MM.1S (cell line): ENCODE data around the gene ANKRD44.

Source experiments
- DNase-seq: peaks from one replicate; pipeline ENCODE4 v3.0.0-alpha.2; 2015
- H2AFZ ChIP-seq: fragments of 300-600 bp; sonication (generic); 2 replicates; pipeline ENCODE4 v1.6.0; 2016; ENCODE audit warnings: antibody characterized with exemption, low read length
- H3F3A ChIP-seq: fragments of 300-600 bp; sonication (generic); 2 replicates; pipeline ENCODE4 v1.6.1; 2016; ENCODE audit warnings: mild to moderate bottlenecking, antibody characterized with exemption, low read length, moderate library complexity, mixed read lengths; ENCODE audit not compliant: insufficient read depth
- H3K27ac ChIP-seq: fragments of 300-600 bp; sonication (generic); 2 replicates; pipeline ENCODE4 v1.5.1; 2016; ENCODE audit warnings: mild to moderate bottlenecking, low read length
- H3K27me3 ChIP-seq: fragments of 300-600 bp; sonication (generic); replicated peaks from 2 replicates; pipeline ENCODE4 v1.6.0; 2016; ENCODE audit warnings: low read length; ENCODE audit not compliant: insufficient read depth
- H3K36me3 ChIP-seq: fragments of 300-600 bp; sonication (generic); replicated peaks from 2 replicates; pipeline ENCODE4 v1.6.1; 2016; ENCODE audit warnings: mild to moderate bottlenecking, low read length, mixed read lengths; ENCODE audit not compliant: insufficient read depth
- H3K4me1 ChIP-seq: fragments of 300-600 bp; sonication (generic); 2 replicates; pipeline ENCODE4 v1.6.1; 2016; ENCODE audit warnings: low read length, mixed read lengths
- H3K4me2 ChIP-seq: fragments of 300-600 bp; sonication (generic); 2 replicates; pipeline ENCODE4 v1.6.0; 2016; ENCODE audit warnings: low read depth, low read length
- H3K4me3 ChIP-seq: fragments of 300-600 bp; sonication (generic); 2 replicates; pipeline ENCODE4 v1.5.1; 2016; ENCODE audit warnings: low read length, mixed read lengths
- H3K79me2 ChIP-seq: fragments of 300-600 bp; sonication (generic); 2 replicates; pipeline ENCODE4 v1.6.1; 2016; ENCODE audit warnings: mixed run types, low read length, mixed read lengths
- H3K9ac ChIP-seq: fragments of 300-600 bp; sonication (generic); 2 replicates; pipeline ENCODE4 v1.6.1; 2016; ENCODE audit warnings: low read length, mixed read lengths
- H3K9me2 ChIP-seq: fragments of 300-600 bp; sonication (generic); replicated peaks from 2 replicates; pipeline ENCODE4 v1.6.1; 2016; ENCODE audit warnings: mild to moderate bottlenecking, low read length, mixed read lengths; ENCODE audit not compliant: insufficient read depth
- H3K9me3 ChIP-seq: fragments of 300-600 bp; sonication (generic); replicated peaks from 2 replicates; pipeline ENCODE4 v1.6.1; 2016; ENCODE audit warnings: mild to moderate bottlenecking, low read length, mixed read lengths; ENCODE audit not compliant: insufficient read depth
- H4K20me1 ChIP-seq: fragments of 300-600 bp; sonication (generic); 2 replicates; pipeline ENCODE4 v1.6.1; 2016; ENCODE audit warnings: mild to moderate bottlenecking, low read length, moderate library complexity, mixed read lengths; ENCODE audit not compliant: insufficient read depth
- EZH2 ChIP-seq: fragments of 300-600 bp; sonication (generic); optimal IDR thresholded peaks from 2 replicates; pipeline ENCODE3; 2017; ENCODE audit warnings: low read depth, mild to moderate bottlenecking, antibody characterized with exemption, low read length, mixed read lengths
- EZH2phosphoT487 ChIP-seq: fragments of 300-600 bp; sonication (generic); IDR thresholded peaks from 2 replicates; pipeline ENCODE4 v1.6.1; 2018; ENCODE audit warnings: antibody characterized with exemption, low read length
- TF ChIP-seq, protein P1 (sequence below): fragments of 300-600 bp; sonication (generic); IDR thresholded peaks from 2 replicates; pipeline ENCODE4 v1.5.1; 2016; ENCODE audit warnings: antibody characterized with exemption, low read length, mixed read lengths

ANKRD44 gene

DNA sequence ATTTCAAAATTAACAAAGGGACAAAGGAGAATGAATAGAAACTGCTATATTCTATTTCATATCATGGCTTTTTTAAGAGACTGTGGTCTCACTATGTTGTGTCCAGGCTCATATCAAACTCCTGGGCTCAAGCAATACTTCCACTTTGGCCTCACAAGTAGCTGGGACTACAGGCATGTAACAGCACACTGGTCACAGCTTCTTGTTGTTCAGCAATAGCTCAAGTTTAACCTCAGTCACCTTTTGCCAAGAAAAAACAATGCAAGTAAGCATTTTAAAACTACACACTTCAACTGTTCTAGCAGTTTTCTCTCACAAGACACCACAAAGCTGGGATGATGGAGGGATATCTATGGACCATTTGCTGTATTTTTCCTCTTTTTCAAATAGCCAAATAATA is 77.1 kb downstream of the ANKRD44 start:
- Histone ChIP-seq H3K4me2 (no peak overlapping the region), H2AFZ (no peak overlapping the region), H3K9me2 (no peaks in the 10 kb centered on the region), H4K20me1 (no peaks in the 10 kb centered on the region), H3K9ac (no peak overlapping the region), H3K79me2 (peaks cover 91% of the 10 kb centered on the region), H3K27ac (no peak overlapping the region), H3K27me3 (no peaks in the 10 kb centered on the region), H3K4me1 (no peaks in the 10 kb centered on the region), H3F3A (no peaks in the 10 kb centered on the region), H3K36me3 (no peaks in the 10 kb centered on the region), H3K9me3 (no peaks in the 10 kb centered on the region), H3K4me3 (no peak overlapping the region)
- DNase-seq: no peak
- TF ChIP-seq, protein P1, sequence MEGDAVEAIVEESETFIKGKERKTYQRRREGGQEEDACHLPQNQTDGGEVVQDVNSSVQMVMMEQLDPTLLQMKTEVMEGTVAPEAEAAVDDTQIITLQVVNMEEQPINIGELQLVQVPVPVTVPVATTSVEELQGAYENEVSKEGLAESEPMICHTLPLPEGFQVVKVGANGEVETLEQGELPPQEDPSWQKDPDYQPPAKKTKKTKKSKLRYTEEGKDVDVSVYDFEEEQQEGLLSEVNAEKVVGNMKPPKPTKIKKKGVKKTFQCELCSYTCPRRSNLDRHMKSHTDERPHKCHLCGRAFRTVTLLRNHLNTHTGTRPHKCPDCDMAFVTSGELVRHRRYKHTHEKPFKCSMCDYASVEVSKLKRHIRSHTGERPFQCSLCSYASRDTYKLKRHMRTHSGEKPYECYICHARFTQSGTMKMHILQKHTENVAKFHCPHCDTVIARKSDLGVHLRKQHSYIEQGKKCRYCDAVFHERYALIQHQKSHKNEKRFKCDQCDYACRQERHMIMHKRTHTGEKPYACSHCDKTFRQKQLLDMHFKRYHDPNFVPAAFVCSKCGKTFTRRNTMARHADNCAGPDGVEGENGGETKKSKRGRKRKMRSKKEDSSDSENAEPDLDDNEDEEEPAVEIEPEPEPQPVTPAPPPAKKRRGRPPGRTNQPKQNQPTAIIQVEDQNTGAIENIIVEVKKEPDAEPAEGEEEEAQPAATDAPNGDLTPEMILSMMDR: no peak
- TF ChIP-seq EZH2 (no peak), EZH2phosphoT487 (no peak)

GRCh38 chr2:197232010-197232409 is 78.6 kb downstream of the ANKRD44 start:
- H3K36me3 ChIP-seq: no peaks in the 10 kb centered on the region
- no peaks in the 10 kb centered on the region for H3K9me2 ChIP-seq
- no peaks in the 10 kb centered on the region for H3F3A ChIP-seq
- H3K4me1 ChIP-seq: no peaks in the 10 kb centered on the region
- H2AFZ ChIP-seq: no peak overlapping the region
- TF ChIP-seq, protein P1: no peak
- no peak for TF ChIP-seq EZH2phosphoT487
- no peak for TF ChIP-seq EZH2
- H3K4me3 ChIP-seq: no peak overlapping the region
- H3K9me3 ChIP-seq: no peaks in the 10 kb centered on the region
- H3K9ac ChIP-seq: no peak overlapping the region
- peaks cover 91% of the 10 kb centered on the region for H3K79me2 ChIP-seq
- DNase-seq: no peak
- no peak overlapping the region for H3K4me2 ChIP-seq
- no peaks in the 10 kb centered on the region for H4K20me1 ChIP-seq
- H3K27me3 ChIP-seq: no peaks in the 10 kb centered on the region
- H3K27ac ChIP-seq: no peak overlapping the region

DNA sequence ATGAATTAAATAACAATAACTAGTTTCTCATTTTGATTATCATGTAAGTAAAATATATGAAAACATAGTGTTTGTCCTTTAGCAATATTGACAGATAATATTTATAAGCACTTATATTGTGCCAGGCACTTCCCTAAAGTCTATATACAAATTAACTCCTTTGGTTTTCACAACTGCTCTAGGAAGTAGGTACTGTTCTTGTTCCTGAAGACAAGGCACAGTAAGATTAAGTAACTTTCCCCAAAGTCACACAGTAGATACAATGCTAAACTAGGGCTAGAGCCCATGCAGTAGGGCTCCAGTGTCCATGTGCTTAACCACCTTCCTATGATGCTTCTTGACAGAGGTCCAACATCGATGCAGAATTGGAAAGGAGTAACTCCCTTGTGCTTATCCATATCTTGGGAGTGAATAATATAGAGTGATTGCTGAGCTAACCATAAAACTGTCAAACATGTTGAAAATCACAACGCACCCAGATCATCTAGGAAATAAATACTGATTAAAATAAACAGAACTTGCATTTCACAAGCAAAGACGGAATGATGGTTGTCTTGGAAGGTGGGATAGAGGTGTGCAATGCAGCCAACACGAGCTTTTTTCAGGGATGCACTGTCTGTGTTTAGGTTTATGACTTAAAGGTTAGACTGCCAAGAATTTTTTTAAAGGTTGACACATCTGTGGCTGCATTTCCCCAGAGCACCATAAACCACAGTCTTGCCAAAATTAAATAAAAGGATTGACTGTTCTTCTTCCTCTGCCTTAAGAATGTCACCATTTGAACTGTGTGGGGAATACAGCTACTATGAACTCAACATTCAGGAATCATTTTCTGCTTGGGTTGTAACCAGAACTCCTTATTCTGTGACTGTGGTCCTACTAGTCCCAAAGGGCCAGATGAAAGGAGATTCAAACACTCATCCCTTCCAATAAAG is 80.8 kb downstream of the ANKRD44 start:
- no peak overlapping the region for H3K4me2 ChIP-seq

More for the DNA sequence above, 80.8 kb downstream of the ANKRD44 start:
- Histone ChIP-seq H3K79me2 (peaks cover 92% of the 10 kb centered on the region), H3K4me1 (no peaks in the 10 kb centered on the region), H3K9me2 (no peaks in the 10 kb centered on the region), H3F3A (no peaks in the 10 kb centered on the region), H3K9me3 (no peaks in the 10 kb centered on the region), H3K27ac (no peak overlapping the region), H3K9ac (no peak overlapping the region), H4K20me1 (no peaks in the 10 kb centered on the region), H3K4me3 (no peak overlapping the region), H3K27me3 (no peaks in the 10 kb centered on the region), H2AFZ (no peak overlapping the region), H3K36me3 (no peaks in the 10 kb centered on the region)
- TF ChIP-seq, protein P1: no peak
- no peak for TF ChIP-seq EZH2
- no peak for TF ChIP-seq EZH2phosphoT487
- no peak for DNase-seq
